GM21576 (cell line): ENCODE measurements around the gene KRT36.

ENCODE experiments used
- ATAC-seq: cut with Tn5 transposase; IDR thresholded peaks from one replicate; pipeline ENCODE4 v1.9.1; 2021; ENCODE audit warnings: mild to moderate bottlenecking, moderate library complexity; ENCODE audit not compliant: unreplicated experiment

KRT36 gene

DNA sequence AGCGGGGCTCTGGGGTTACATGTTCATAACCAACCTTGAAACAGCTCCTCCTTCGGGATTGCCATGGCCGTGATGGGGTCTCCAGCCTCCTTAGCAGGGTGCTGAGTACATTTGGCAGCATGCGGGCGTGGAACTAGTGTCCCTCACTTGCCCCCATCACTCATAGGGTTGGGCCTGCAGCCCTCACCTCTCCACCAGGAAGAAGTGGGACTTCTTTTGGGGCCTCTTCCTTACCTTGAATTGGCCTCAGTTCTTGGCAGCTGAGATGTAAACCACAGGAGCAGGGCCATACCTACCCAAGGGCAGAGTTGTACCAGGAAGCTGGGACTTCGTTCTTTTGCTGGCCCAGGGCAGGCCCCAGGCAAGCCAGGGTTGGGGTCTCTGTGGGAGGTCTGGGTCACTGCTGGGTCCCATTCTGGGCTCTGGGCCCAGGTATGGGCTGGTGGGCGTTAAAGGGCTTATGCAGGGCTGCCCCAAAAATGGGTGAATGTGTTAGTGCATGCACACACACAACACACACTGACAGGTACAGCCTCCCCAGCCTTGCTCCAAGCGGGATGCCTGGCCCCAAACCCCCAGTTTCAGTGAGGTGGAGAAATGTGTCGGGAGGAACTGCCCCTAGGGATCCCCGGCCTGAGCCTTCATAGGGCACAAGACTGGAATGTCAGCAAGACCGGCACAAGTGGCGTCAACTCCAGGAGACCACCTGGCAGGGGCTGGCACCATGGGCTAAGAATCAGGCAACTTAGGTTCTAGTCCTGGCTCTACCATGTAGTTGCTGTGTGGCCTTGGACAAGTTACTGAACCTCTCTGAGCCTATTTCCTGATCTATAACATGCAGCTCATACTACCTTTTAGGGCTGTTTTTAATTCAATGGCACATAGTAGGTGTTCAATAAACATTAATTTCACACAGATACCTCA, 32.9 kb upstream of the KRT36 start:
- no peak for ATAC-seq

DNA sequence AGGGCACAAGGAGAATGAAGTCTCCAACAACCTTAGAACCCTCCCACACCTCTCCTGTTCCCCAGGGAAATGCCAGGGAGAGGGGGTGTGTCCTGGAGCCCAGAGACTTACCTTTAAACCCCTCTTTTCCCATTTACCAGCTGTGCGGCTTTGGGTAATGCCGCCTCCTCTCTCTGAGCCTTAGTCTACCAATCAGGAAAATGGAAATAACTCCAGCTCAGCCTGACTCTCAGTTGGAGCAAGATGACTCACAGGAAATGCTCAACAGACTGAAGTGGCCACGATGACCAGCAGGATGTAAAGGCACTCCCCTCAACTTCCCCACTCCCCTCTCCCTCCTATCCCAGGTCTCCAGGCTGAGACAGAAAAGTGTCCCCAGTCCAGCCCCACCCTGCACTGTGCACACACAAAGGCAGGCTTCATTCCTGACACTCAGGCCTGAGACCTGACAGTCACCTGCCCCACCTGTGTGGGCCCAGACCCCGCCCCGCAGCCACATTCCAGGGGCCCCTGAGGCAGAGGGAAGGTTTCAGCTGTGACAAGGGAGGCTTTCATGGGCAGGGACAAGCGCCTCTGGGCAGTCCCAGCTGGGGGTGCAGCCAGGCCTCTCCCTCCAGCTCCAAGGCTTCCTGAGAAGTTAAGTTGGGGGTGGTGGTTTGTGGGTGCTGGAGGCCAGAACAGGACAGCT, 32.0 kb upstream of the KRT36 start:
- no peak for ATAC-seq

- no peak for ATAC-seq
Observed at GRCh38 chr17:41520821-41521521, 31.3 kb upstream of the KRT36 start.

DNA sequence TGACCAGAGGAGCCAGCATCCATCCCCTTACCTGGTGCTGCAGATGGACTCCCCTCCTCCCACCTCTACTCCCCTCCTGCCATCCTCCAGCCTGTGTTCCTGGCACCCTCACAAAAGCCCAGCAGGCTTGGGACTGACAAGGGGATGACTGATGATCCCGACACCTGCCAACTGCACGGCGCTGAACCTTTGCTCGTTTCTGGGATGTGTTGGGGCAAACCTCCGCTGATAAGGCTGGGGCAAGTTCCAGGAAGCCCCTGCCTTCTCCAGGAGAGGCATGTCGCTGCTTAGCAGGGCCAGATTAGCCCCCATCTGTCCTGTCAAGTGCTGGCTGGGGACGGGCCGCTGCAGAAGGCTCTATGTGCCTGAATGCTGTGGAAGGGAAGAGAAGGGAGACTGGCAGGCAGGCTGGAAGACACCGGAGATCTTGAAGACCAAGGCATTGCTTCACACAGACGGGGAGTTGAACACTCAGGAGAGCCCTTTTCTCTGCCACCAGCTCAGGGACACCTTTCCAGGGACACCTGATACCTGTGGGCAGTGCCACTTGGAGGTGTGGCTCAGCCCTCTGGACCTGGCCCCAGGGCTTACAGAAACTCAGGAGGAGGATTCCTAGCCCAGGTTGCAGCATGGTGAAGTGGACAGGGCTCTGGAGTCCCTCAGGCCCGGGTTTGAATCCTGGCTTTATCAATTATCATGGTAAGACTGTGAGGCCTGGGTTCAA, 30.0 kb upstream of the KRT36 start:
- no peak for ATAC-seq

- no peak for ATAC-seq
Observed at GRCh38 chr17:41518789-41519449, 29.2 kb upstream of the KRT36 start, which contains the start of gene KRT15. TSS of gene KRT15 (minus strand) at chr17:41518890. CDS start at chr17:41518827, 63 bp downstream.

DNA sequence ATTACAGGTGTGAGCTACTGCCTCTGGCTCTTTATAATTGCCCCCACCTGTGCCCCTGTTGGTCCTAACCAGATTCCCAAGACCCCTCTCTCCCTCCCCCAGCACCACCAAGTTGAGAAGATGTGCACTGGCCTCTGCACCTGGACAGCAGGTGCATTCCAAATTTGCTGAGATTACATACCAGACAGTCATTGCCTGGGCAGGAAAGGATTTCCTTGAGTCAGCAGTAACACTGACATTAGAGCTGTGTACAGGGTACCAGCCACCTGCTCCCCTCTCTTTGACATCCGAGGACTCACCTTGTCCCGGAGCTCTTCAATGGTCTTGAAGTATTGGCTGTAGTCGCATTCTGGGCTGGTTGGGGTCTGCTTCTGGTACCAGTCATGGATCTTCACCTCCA, 28.3 kb upstream of the KRT36 start:
- ATAC-seq, result no peak

DNA sequence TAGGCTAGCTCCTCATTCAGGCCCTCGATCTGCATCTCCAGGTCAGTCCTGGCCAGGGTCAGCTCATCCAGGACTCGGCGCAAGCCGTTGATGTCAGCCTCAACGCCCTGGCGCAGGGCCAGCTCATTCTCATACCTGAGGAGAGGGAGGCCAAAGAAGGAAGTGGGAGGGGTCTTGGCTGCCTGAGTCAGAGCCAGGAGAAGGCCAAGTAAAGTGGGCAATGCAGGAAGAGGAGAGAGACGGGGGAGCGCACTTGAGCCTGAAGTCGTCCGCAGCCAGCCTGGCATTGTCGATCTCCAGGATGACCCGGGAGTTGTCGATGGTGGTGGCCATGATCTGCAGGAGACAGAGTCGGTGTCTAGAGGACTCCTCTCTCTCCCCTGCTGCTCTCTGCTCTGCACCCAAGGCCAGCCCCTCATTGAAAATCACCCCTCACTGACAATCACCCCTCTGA, 27.1 kb upstream of the KRT36 start:
- no peak for ATAC-seq

- no peak for ATAC-seq
Observed at GRCh38 chr17:41516147-41516829, 26.6 kb upstream of the KRT36 start.

DNA sequence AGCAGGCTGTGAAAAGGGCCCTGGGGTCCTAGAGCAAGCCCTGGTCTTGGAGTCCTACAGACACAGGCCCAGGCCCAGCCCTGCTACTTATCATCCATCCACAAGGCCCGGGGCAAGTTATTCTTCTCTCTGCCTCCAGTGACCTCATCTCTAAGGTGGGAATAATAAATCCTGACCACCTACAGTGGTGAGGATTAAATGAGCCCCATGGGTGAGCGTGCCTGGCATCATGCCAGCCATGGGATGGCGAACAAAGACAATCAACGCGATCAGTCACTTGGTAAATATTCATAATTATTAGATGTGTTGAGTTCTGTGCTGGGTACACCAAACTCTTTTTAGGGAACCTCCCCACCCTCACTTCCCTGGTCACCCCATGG, 23.4 kb upstream of the KRT36 start:
- no peak for ATAC-seq

DNA sequence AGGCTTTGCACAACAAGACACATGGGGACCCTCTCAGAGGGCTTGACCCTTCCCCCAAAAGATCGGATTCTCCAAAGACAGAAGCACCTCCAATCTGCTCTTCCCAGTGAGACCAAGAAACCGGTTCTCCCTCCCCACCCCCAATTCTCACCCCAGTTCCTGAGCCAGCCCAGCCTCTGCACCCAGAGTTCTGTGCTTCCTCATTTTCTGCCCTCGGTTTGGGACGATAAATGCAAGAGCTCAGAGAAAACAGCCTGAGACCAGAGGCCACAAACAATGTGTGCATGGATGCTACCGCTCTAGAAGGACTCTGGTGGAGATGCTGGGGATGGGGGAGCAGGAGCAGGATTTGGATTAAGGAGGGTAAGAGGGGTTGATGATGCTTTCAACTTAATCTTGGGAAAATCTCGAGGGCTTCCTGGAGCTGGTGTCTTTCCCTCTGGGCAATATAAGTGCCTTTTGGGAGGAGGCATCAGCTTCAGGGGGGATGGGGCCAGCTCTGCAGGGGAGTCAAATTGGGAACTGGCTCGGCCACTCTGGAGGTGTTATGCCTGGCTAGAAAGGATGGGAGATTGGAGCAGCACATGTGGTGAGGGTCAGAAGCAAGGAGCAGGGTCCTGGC, 22.9 kb upstream of the KRT36 start:
- ATAC-seq, result no peak

GRCh38 chr17:41511716-41512115, 22.0 kb upstream of the KRT36 start:
- no peak for ATAC-seq

- ATAC-seq, result no peak
Observed at GRCh38 chr17:41511116-41511515, 21.4 kb upstream of the KRT36 start.

DNA sequence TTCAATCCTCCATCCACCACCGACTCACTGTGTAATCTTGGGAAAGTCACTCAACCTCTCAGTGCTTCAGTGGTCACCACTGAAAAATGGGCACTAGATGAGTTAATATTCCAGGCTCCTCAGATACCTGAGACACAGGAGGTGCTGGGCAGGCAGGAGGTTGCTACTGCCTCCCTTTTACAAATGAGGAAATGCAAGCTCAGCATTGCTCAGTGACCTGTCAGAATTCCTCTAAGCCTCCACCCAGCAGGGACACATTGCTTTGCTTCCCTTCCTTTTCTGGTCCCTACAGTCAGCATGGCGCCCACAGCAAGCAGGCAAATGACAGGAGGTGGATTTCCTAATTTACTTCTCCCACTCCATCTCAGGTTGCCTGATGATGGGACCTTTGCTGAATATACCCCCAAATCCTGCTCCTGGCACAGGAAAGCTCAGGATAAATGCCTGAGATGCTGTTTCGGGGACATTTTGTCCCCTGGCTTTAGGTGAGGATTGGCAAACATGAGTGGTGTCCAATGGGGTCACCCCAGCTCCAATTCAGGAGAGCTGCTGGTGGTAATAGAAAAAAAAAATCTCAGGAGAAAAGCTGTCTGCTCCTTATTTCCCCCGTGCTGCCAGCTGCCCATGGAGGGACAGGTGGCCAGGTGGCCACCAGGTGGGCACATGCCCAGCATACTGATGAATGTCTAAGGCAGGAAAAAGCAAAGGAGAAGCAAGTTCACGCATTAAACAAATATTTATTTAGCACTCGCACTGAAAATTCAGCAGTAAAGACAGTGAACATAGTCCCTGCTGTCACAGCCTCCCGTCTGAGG, 20.7 kb upstream of the KRT36 start:
- no peak for ATAC-seq

DNA sequence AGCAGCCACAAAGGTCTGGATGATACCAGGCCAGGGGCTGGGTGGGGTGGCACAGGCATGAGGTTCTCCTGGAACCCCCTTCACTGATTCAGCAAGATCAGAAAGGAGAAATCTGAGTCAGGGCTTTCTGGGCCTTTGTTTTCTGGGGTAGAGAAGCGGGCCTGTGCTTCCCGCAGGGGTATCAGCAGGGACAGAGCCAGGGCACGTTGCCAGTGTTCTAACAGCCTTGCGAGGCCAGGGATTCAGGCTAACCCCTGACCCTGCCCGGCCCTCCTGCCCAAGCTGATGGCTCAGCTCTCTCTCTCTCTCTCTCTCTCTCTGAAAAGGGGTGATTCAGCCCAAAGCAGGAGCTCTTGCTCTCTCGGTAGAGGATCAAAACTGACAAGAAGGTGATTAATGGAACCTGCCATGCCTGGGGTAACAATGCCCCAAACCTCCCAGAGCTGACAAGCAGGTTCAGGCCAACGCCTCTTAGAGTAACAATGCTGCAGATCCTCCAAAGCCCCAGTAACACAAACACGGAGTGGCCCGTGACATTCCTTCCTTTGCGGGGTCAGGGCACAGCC, 17.7 kb upstream of the KRT36 start:
- ATAC-seq, result no peak

DNA sequence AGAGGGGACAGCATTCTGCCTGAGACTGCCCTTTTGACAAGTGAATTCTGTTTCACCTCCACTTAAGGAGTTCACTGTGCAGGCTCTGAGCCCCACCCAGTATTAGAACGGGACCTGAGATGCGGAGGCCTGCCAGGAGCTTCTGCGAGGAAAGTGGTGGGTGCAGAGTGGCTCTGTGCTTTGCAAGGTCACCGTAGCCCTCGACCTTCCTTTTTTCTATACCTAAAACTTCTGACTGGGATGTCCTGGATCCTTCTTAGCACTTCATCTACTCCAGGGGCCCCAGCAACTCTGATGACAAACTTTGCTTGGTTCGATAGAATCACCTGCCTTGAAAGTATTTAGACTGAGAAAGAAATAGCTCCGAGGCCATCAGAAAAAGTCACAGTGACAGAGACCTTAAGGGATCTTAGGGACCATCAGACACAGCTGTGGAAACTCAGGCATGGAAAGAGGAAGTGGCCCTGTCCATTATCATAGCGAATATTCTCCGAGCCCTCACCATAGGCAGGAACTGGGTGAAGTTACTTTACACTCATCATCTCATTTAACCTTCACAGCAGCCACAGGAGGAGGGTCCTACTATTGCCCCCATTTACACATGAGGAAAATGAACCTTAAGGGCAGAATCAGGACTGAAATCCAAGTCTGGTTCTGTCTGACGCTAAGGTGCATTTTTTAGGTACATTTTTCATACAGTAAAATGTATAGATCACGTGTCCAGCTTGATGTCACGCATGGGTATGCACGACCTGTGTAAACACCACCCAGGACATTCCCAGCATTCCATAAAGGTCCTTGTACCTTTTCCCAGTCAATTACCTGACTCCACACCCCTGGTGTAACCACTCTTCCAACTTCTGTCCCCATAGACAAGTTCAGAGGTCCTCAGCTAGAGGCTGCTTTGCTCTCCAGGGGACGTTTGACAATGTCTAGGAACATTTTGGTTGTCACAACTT, 16.4 kb upstream of the KRT36 start:
- ATAC-seq, result no peak

GRCh38 chr17:41505007-41505808, 15.5 kb upstream of the KRT36 start, which contains the start of gene KRT13:
TSS of gene KRT13 (minus strand) at chr17:41505612. CDS start at chr17:41505550, 62 bp downstream.
- no peak for ATAC-seq
